Stimulated activated CD4-positive, alpha-beta T cell treated with anti-CD3 and anti-CD28 coated beads, Interleukin-15, amount 100 ng/mL, for 1 hour (primary cell): ENCODE measurements around the gene IL11RA.

Source experiments
- DNase-seq, 2 donors: peaks; one replicate each; pipeline ENCODE4 v3.0.0-alpha.2; 2020; ENCODE audit warnings: low read depth in 1 of 2, low spot score in 1 of 2

Gene IL11RA

DNA sequence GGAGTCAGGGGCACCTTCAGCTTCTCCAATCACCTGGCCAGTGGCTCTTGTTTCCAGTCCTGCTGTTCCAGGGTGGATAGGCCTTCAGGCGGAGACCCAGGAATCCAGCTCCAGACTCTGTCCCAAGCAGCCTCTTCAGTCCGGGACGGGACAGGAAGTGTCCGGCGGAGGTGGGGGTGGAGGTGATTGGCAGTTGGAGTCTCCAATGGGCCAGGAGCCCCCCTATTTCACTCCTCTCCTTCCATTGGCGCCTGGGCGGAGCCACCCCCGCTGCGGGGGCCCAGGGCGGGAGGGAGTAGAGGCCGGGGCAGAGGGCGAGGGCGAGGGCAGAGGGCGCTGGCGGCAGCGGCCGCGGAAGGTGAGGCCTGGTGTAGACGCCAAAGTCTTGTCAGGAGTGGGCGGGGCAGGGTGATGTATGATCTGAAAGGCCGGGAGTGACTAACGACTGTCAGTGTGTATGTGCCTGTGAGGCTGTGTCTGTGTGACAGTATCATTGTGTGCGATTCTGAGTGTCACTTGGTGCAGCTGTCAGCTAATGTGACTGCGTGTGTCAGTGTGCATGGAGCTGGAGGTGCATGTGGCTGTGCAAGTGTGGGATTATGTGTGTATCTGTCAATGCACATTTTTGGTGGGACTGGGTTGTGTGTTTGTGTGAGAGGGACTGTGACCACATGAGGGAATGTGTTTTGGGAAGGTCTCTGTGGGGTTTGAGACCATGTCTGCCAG, at the start of gene IL11RA:
TSS of gene IL11RA (plus strand) at position 310 of the 726 bp plus-strand sequence. CDS start 3,033 bp downstream, outside the sequence.
- DNase-seq, result peak in 1 of 2 donors; percentile 37

DNA sequence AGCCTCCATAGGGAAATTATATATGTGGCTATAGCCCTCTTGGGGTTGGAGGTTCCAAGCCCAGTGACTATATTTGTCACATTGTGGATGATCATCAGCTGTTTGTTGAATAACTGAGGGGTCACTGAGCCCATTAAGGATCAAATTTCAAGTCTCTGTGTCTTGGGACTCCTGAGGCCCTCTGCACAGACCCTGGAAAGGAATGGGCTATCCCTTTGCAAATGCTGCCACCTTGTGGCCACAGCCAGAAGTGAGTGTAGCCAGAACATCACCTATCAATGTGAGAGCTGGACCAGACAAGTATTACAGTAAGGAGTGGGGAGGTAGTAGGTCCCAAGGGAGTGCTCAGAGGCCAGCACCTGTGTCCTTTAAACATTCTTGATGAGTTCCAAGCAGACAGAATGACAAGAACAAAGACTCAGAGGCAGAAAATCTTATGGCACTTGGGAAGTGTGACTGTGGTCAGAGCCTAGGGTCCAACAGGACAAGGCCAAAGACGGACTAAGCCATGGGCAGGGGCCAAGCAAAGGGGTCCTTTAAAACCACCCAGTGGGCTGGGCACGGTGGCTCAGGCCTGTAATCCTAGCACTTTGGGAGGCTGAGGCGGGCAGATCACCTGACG, 48.3 kb upstream of the IL11RA start:
- DNase-seq, result peak; percentile 62 to 73

DNA sequence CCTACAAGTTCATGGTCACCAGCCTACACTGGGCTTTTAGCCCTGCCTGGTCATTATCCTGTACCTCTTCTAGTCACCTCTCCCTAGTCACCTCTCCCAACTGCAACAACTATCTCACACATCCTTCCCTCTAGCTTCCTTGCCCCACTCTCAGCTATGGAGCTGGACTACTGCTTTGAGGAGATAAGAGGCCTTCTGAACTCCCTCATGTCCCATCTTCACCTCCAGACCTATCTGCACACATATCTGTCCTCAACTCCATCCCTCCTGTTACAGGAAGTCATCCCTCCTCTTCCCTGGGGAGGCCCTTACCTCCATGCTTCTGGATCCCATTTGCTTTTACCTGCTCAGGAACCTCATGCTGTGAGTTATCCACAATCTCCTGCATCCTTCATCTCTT, 45.8 kb upstream of the IL11RA start:
- DNase-seq, result no peak

DNA sequence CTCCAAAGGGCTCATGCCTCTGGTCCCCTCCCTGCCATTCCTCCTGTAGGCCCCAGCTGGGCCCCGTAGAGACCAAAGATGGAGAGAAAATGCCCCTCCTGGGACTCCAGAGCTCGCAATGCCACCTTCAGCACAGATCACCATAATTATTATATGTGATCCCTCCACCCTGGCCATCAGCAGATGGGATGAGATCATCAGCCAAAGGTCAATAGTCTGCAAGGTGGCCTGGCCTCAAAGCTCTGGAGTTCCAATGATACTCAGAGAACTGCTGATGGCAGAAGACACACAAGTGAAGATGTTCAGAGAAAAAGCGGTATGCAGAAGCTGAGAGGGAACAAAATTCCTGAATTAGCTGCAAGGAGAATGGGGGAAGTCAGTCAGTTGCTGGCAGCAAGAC, 45.1 kb upstream of the IL11RA start:
- DNase-seq, result no peak

DNA sequence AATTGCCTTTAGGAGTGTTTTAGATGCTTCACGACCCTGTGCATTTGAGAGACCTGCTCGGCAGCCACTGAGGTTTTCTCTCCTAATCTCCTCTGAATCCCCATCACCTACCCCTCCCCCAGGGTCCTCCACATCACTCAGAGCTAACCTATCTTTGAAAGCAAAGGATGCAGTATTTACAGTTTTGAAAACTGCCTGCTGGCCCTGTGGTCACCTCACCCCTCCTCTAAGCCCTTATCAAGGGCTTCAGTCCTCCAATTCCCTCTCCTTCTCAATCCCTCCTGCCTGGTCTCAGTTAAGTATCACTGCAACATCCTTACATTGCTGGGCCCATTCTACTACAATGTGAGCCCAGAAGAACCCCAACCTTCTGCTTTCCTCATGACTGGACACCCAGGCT, 44.7 kb upstream of the IL11RA start:
- no peak for DNase-seq

DNA sequence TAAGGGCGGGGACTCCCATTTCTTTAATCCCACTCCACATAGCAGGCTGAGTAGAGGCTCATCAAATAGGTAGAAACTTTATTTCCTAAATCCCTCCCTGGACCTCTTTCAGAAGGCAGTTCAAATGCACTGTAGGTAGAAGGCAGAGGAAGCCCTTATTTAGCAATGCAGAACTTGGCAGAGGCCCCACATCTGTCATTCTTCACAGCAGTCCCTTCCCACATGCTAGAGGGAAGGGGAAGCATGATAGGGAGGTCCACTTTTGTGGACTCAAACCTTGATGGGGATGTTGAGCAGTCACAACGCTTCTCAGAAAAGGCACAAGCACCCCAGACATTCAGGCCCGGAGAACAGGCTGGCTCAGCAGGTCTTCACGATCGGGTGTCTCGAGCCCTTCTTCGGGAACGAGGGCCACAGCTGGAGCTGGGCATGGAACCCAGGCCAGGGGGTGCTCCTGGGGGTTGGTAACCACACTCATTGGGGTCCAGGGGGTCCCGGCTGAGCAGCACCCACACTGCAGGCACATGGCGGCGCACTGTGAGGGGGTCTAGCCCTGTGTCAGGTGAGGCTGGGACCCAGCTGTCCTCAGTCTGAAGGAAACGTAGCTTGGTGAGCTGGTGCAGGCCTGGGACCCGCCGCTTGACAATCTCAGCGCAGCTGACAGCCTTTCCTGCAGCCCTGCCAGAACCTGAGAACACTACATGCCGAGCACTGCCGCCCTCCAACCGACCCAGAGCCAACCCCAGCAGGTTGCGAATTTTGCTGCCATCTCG, 41.4 kb upstream of the IL11RA start:
- no peak for DNase-seq

DNA sequence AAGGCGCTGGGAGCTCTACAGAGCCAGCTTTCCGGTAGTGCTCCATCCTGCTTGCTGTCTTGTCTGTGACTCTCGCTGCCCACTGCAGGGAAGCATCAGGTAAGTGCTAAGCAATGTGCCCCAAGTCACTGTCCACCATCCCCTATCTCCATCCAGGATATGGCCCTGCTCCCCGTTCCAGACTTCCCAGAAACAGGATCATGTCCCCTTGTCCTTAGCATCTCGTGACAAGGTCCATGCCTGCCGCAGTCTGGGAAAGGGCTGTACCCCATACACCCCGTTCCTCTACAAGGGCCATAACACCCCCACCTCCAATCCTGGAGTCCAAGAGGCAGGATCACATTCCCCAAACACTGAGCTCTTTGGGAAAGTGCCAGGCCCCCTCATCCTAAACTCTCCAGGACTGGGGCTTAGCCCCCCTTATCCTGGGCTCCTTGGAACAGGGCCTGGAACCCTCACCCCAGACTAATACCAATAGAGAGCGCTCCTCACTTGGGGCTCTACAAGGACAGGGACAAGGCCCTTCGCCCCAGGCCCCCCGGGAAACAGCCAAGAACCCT, 40.7 kb upstream of the IL11RA start:
- no peak for DNase-seq

DNA sequence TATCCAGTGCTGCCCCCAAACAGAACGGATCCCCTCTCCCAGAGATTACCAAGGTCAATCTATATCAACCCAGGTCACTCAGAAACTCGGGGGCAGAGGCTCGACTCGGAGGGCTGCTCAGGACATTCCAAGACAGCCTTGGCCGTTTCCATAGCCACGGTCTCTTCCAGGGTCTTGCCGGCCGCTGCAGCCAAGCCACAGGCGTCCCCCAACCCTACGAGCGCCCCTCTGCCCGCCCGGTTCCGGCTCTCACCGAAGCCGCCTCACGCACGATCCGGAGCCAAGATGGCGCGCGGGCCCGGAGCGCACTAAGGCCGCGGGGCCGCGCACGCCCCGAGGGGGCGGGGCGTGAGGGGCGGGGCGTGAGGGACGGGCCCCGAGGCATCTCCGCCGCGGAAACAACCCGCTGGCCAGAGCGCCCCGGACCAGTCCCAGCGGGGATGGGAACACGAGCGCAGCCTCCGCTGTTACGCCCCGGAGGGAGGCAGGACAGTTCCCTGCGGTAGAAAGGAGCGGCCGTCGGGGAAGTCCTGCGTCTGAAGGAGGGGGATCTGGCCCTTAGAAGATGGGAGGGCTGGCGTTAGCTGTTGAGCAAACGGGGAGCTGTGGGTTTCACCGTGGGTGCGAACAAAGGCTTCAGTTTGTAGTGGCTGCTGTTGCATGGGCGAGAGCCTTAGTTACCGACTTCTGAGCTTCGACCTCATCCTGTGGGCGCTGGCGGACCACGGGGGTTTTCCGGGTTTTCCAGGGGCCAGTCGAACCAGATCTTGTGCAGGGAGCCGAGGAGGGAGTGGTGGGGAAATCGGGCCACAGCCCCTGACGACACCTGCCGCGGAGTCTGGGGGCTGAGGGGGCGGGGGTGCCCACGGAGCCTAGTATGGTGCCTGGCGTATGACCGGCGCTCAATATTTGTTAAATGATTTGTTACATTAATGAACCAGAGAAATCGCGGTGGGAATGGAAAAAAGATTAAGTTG, 39.9 kb upstream of the IL11RA start, which contains the start of gene RPP25L:
TSS of gene RPP25L (minus strand) at position 287 of the 977 bp plus-strand sequence. CDS start 801 bp downstream, outside the sequence.
- DNase-seq, result peak; percentile 71 to 86

DNA sequence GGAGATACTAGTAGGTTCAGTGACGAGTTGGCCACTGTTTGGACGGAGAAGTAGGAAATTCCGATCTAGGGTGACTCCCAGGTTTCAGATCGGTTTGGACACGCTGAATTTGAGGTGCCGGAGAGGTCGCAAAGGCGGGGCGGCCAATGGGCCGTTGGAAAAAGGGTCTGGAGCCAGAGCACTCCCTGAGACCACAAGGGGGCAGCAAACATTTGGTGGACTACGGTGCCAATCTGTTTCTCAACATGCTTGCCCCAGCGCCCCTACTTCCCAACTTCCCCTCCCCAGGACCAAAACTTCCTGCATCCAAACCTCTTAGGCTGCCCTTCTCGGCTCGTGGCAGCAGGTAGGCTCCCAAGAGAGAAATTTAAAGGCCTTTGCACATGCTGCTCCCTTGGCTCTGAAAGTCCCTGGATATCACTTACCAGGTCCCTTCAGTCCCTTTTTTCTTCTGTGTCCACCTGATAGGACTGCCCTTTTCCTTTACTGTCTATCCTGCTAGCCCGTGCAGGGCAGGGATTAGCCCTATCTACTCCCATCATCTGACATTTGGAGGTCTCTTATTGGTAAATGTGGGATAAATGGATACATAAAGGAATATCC, 39.1 kb upstream of the IL11RA start:
- peak in 1 of 2 donors; percentile 43 for DNase-seq

DNA sequence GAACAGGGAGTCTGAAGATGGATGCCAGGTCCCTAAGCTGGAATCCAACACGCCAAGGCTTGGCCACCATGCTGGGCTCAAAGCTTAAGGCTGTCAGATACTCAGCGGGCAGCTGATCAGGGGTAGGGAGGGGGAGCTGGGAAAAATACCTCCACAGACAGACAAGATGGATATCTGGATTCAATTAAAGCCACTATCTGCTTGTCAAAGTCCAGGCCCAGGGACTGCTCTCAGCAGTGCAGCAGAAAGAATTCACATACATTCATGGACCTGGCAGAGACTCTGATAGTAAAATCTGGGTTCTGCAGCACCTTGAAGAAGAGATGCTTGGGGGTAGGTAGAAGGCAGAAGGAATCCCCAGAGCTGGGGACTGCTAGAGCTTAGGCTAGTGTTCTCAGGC, 36.9 kb upstream of the IL11RA start:
- DNase-seq, result no peak

DNA sequence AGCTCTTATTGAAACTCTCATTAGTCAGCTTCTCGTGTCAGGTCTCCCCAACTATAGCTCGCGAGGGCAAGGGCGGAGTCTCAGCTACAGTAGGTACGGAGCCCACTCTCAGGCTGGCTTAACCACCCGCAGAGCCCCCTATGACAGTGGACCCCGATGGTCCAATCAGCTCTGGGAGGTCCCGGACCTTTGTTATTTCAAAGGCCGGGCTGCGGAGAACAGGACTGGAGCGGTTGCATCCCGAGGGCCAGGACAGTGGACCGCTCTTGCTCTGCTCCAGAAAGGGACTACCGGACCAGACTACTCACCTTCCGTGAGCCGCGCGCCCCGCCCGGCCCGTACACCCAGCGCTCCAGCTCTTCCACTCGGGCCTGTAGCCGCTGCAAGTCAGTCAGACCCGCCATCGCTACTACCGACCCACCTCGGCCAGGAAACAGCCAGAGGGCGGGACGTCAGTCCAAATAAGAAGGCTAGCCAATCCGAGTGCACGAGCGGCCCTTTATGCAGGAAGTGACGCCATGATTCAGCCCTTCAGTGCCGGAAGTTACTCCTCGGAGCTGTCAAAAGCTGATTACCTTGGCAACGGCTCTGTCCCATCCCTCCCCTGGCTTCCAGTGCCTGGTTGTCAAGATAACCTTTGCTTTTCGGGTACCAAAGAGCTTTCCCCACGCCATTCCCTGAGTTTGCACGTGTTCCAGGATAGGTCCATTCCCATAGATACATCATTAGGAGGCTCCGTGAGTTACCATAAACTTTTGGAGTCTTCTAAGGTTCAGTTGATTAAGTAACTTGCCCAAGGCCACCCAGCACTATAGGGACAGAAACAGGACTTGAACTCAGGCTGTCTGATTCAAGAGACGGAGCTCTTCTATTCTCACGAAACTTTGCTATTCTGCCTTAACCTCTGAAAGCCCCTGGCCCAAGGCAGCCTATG, 31.7 kb upstream of the IL11RA start, which contains the start of gene DCTN3:
TSS of gene DCTN3 (minus strand) at position 435 of the 934 bp plus-strand sequence. CDS start at position 404, 31 bp downstream.
- DNase-seq, result peak; percentile 69 to 81

DNA sequence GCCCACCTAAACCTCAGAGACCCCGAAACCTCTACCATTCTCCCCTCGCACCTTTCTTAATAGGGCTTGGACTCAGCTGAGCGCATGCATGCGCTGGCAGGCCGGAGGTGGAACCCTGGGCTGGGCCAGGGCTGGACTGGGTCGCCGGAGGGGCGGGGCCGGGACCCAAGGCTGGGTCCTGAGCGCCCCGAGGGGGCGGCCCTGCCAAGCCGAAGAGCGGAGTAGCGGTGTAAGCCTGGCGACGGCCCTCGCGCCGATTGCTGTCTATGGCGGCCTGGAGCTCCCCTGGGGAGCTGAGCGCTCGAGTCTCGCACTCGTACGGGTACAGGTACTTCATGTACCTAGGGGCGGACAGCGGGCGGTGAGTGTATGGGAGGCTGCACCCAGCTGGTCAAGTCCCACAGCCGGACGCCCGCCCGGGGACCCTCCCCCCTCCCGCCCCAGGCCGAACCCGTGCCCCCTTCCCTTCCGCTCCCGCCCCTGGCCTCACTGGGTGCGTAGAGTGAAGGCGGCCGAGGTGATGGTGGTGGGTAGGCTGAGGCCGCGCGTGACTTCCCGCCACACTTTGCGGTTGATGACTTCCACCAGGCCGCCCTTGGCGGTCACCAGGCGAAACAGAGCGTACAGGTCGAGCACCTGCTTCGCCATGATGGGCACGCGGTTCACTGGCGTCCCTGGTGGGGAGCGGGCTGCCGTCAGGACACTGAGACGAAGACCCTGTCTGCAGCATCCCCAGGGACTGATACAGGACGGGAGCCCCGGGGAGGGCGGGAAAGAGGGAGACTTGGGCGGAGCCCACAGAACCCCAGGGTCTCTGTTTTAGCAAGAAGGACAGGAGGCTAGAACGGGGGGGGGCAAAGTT, 28.4 kb upstream of the IL11RA start:
- DNase-seq, result no peak

DNA sequence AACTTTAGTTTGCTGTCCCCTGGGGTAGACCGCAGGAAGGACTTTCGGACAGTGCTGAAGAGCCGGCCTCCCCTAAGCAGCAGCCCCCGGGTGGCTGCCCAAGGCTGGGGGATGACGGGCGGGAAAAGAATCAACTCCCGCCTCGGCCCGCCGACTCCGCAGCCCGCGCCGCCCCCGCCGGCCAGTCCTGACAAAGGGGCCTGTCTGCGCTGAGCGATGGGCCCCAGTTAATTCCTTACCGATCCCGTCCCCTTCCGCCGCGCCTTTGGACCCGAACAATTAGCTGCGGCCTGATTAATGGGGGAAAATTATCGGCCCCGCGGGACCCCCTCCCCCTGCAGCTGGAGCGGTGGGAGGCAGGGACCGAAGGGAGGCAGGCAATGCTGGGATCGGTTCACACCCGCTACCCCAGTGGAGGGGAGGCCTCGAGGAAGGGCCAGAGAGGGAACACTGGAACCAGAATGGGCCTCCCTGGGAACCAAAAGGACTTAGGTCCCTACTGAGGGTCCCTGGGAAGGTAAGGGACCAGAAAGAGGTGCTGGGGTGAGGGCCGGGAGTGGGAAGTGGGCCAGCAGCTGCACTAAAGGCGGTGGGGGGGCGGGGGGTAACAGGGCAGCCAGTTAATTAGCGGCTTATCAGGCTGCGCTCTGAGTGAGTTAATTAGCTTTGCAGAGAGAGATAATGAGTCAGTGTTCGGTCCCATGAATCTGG, 27.4 kb upstream of the IL11RA start:
- no peak for DNase-seq

DNA sequence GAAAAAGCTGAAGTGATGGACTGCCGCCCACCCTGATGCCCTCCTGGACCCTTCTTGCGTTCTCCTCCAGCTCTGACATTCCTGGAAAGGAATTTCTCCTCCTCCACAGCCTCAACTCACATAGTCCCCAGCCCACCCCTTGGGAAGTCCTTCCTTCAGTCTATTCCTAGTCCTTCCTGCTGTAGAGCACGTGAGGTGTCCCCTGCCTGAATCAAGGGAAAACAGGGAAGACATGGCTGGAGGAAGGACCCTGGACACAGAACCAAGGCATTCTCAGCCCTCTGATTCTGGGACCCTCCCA, 26.8 kb upstream of the IL11RA start:
- DNase-seq, result no peak

DNA sequence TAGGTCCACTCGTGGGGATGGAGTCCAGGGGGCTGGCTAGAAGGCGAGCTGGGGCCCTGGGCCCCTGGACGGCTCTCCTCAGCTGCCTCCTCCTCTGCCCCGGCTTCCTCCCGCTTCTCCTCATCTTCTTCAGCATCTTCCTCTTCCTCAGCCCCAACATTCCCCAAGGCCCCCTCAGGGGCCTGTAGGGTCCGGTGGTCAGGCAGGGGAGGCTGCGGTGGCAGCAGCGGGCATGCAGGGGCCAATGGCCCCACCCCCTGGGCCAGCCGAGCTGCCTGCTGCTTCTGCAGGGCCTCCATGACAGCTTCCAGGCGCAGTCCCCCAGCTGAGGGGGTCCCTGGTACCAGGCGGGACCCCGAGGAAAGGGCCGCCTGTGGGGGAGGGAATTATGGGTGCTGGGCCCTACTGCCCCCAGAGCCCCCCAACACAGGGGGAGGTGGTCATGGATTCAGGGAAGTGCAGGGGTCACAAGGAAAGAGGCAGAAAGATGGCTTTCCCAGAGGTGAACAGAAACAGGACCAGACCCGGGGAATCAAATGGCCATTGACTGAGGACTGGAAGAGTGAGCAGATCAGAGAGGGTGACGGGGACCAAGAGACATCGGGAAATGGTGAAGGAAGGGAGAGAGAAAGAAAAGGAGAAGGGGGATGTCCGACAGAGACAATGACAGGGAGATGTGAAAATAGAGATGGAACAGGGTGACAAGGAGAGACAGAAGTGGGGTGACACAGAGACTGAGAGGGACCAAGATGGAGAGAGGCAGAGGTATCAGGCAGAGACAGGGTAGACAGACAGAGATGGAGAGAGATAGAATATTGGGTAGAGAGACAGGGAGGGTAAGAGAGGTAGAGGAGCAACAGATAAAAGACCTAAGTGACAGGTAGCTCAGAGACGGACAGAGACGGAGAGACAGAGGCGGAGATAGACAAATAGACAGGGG, 24.0 kb upstream of the IL11RA start:
- no peak for DNase-seq
